Mammary epithelial cell (primary cell): ENCODE data around the gene VIPR2.

ENCODE experiments used
- EZH2 ChIP-seq: IDR thresholded peaks from 2 replicates; pipeline ENCODE4 v1.6.1; 2012; ENCODE audit warnings: low read length, inconsistent platforms, borderline replicate concordance
- TF ChIP-seq, protein P1 (sequence below), 2 donors: IDR thresholded peaks in 1 of 2; conservative IDR thresholded peaks in 1 of 2; 2 replicates each; pipeline ENCODE4 v1.5.1; 2011 to 2012; ENCODE audit warnings: inconsistent platforms in 2 of 2, low read length in 2 of 2, mild to moderate bottlenecking in 2 of 2, control low read depth in 1 of 2, low read depth in 1 of 2; ENCODE audit not compliant: insufficient read depth in 1 of 2; ENCODE audit errors: extremely low read depth in 1 of 2

GRCh38 chr7:159099711-159100231 is 44.9 kb downstream of the VIPR2 start:
- TF ChIP-seq, protein P1, sequence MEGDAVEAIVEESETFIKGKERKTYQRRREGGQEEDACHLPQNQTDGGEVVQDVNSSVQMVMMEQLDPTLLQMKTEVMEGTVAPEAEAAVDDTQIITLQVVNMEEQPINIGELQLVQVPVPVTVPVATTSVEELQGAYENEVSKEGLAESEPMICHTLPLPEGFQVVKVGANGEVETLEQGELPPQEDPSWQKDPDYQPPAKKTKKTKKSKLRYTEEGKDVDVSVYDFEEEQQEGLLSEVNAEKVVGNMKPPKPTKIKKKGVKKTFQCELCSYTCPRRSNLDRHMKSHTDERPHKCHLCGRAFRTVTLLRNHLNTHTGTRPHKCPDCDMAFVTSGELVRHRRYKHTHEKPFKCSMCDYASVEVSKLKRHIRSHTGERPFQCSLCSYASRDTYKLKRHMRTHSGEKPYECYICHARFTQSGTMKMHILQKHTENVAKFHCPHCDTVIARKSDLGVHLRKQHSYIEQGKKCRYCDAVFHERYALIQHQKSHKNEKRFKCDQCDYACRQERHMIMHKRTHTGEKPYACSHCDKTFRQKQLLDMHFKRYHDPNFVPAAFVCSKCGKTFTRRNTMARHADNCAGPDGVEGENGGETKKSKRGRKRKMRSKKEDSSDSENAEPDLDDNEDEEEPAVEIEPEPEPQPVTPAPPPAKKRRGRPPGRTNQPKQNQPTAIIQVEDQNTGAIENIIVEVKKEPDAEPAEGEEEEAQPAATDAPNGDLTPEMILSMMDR (conservative IDR thresholded peaks at IDR 0.05 in 1 of 2, IDR thresholded peaks at IDR 0.05 in 1 of 2; ENCODE audit: extremely low read depth in 1 of 2, insufficient read depth in 1 of 2, low read depth in 1 of 2, low read length in 2 of 2), result no peak
- no peak for TF ChIP-seq EZH2
